C4-2B (cell line): Measurements from ENCODE around the gene KPNA1.

Experiments used
- CTCF ChIP-seq: fragments of 450-650 bp; conservative IDR thresholded peaks from 2 replicates; pipeline ENCODE4 v1.5.1; 2017; ENCODE audit warnings: mild to moderate bottlenecking
- ZFX ChIP-seq: fragments of 450-650 bp; IDR thresholded peaks from 2 replicates; pipeline ENCODE4 v1.6.1; 2017

GRCh38 chr3:122475316-122475715, 39.4 kb downstream of the KPNA1 start:
- TF ChIP-seq CTCF (no peak), ZFX (no peak)
